Left colon (tissue), 2 donors: Measurements from ENCODE around the gene MRPL41. TPM values are rescaled to one million over a fixed set of nuclear protein-coding genes. Genes with fewer than 3 reads are reported as not detected.
A peak's percentile ranks its signal among the peaks of the same experiment; 100 is the strongest.
"Not testable (repeated sequence)": the region's sequence is repeated elsewhere in the genome, so short reads cannot be mapped to it uniquely, and the experiment has no call there.

Experiments used
- ATAC-seq: fragments of 200-7000 bp; cut with Tn5 transposase; one replicate; pipeline ENCODE4 v1.9.1; 2020; ENCODE audit warnings: mild to moderate bottlenecking, moderate library complexity
- DNase-seq, 2 donors: peaks; one replicate each; pipeline ENCODE4 v3.0.0-alpha.2; 2020
- intact Hi-C, 2 donors: fragments of 100-400 bp; cut with DNase I in 1 of 2; cut with micrococcal nuclease in 1 of 2; formaldehyde crosslinking; loops; one replicate each; pipeline versions ENCODE4 v1.11.2 to v1.14.0; 2022; cut with DNase I, micrococcal nuclease
- long read RNA-seq: library from polyadenylated mRNA; unstranded; transcript quantifications from one replicate; pipeline ENCODE4 v2.0.0, GENCODE V29; 2021
- total RNA-seq, 2 donors: library from RNA; stranded (reverse); fragmentation: NEBNext Ultra II Directional; extraction: Animal tissue kit (Norgen Biotek cat#: 25700); gene quantifications; one replicate each; pipeline ENCODE4 v1.2.1, GENCODE V29; 2021
- donor health status: DM: no; HTN: no; CAD: no.
- donor health status: DM: yes; HTN: yes; CAD: no.

MRPL41 gene
- 100 to 1,000 TPM; 109 to 136 TPM for total RNA-seq
- long read RNA-seq, transcript MRPL41-201 (2 exons, 1,262 nt), result major isoform, 157 of 162 reads
- long read RNA-seq, partial matches to known transcripts, result 5 of 162 reads
- long read RNA-seq, other reads (novel, unspliced or antisense), result 0 of 162 reads

DNA sequence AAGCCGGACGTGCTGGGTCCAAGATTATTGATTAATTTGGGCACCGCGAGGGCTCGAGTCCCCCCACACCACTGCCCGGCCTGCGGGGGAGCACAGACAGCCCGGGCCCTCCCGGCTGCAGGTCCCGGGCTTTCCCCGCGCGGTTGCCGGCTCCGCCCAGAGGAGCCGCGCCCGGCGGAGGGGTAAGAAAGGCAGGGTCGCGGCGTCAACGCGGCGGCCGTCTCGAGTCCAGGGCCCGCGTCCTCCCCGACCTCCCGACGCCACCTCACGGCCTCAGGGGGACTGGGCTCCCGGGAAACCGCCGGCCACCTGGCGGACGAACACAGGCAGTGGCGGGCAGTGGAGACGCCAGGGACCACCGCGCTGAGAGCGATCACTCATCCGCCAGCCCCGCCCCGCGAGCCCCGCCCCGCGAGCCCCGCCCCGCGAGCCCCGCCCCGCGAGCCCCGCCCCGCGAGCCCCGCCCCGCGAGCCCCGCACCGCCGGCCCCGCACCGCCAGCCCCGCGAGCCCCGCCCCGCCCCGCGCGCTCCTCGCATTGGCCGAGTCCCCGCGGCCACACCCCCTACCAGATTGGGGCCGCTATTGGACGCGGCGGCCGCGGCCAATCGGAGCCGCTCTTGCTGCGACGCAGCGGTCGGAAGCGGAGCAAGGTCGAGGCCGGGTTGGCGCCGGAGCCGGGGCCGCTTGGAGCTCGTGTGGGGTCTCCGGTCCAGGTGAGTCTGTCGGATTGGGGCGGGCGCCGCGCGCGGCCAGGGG, at the start of gene MRPL41:
TSS of gene MRPL41 (plus strand) at position 616 of the 758 bp plus-strand sequence. CDS start 203 bp downstream, outside the sequence.
- peak; percentile 88 to 95 for DNase-seq
- ATAC-seq, result peak; percentile 69
- intact Hi-C loops, result no loop called here

DNA sequence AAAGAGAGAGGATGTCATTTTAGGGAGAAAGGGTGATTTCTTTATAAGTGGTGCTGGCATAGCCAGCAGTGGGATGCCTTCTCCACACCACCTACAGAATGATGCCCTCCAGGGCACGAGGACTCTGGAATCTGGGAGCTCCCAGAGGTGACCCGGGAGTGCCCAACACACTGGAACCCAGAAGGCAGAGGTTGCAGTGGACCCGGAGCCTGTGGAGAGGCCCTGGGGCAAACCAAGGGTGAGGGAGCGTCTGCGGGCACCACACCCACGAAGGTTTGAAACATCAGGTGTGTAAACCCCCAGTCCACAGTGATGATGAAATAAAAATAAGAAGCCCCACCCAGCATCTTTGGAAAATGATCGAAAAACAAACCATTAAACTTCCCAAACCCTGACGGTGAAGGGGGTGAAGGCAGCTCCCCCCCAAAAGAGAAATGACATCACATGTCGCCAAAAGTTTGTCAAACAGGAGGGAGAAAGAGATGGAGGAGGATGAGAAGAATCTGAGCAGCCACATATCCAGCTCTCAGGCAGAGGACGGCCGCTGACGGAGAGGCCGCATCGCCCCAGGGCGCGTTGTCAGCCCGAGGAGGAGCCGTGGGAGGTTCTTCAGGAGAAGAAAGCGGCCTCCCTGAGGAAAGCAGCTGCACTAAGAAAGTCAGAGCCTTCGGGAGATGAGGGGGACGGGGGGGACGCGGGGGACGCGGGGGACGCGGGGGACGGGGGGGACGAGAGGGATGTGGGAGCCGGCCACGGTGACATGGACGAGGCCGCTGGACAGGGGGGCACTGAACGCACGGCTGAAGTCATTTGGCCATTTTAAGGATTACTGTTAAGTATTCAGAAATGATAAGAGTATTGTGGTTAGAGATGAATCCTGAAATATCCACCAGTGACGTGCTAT, 49.4 kb upstream of the MRPL41 start:
- intact Hi-C loops, result no loop called here
- DNase-seq (no peak), ATAC-seq (no peak)

- DNase-seq, result no peak
- intact Hi-C loops, result no loop called here
- ATAC-seq, result no peak
These were observed 47.3 kb upstream of the MRPL41 start for GRCh38 chr9:137504432-137504777.

GRCh38 chr9:137505421-137506140, 46.1 kb upstream of the MRPL41 start:
- intact Hi-C loops, result no loop called here
- no peak for ATAC-seq
- no peak for DNase-seq

DNA sequence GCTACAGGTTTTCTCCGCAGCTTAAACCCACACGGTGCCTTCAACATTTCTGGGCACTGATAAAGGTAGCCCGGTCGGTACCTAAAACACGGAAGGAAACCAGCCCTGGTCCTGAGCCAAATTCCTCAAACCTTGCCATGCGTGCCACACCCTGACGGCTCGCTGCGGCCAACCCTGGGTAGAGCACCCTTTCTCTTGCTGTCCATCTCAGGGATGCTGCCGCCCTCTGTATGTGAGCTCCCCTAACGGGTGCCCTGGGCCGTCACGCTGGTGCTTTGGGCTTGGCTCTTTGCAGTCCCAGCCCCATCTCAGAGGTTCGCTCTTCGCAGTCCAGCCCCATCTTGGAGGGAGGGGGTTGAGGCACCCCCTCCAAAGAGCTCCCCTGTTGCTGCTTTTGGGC, 45.4 kb upstream of the MRPL41 start:
- DNase-seq (no peak), ATAC-seq (no peak)
- intact Hi-C loops, result no loop called here

DNA sequence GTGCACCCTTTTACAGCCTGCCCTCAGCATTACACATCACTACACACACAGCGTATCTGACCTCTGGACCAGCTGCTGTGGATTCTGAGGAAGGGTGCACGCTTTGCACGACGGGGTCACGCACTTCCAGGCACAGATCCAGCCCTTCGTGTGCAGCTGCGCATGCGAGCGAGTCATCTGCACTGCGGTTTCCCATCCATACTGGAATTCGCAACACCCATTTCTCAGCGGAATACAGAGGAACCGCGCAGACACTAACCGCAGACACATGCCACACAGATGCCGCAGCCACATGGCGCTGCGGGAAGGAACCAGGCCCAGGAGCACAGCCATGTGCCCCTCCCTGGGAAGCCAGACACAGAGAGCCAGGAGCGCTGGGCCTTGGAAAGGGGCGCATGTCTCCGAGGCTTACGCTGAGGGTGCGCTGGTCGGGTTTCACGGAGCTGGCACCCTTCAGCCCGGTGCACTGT, 44.9 kb upstream of the MRPL41 start:
- ATAC-seq, result no peak
- no peak for DNase-seq
- intact Hi-C loops, result no loop called here

DNA sequence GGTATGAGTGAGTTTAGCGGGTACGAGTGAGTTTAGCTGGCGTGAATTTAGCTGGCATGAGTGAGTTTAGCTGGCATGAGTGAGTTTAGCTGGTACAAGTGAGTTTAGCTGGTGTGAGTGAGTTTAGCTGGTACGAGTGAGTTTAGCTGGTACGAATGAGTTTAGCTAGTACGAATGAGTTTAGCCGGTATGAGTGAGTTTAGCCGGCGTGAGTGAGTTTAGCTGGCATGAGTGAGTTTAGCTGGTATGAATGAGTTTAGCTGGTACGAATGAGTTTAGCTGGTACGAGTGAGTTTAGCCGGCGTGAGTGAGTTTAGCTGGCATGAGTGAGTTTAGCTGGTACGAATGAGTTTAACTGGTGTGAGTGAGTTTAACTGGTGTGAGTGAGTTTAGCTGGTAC, 42.5 kb upstream of the MRPL41 start:
- intact Hi-C loops, result no loop called here
- ATAC-seq (no peak), DNase-seq (no peak)

GRCh38 chr9:137511126-137511525, 40.6 kb upstream of the MRPL41 start:
- intact Hi-C loops, ATAC-seq, DNase-seq: not testable (repeated sequence)

DNA sequence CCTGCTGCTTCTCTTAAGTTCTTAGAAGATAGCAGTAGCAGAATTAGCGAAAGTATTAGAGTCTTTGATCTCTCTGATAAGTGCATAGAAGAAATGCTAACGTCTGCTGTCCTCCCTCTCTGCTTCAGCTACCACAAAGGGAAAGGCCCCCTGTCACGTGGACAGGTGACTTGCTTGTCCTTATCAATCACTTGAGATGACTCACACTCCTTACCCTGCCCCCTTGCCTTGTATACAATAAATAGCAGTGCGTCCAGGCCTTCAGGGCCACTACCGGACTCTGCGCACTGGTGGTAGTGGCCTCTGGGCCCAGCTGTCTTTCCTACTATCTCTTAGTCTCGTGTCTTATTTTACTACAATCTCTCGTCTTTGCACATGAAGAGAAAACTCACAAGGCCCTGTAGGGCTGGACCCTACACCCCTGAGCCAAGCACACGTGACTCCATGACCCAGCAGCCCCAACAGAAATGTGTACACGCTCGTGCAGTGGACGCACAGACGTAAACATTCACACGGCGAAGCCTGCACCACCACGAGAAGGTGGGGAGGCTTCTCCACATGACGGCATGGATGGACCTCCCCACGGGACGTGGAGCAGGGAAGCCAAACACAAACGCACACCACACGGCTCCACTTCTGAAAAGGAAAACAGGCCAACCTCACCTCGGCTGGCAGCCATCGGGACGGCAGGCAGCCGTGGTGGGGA, 39.8 kb upstream of the MRPL41 start:
- intact Hi-C loops, result no loop called here
- no peak for DNase-seq
- ATAC-seq, result no peak

- intact Hi-C loops, DNase-seq, ATAC-seq: not testable (repeated sequence)
These were observed 38.5 kb upstream of the MRPL41 start for GRCh38 chr9:137513136-137513535.

- DNase-seq (peak in 1 of 2 donors; percentile 36), ATAC-seq (peak; percentile 95)
- intact Hi-C loops, result not testable (repeated sequence)
These were observed 37.7 kb upstream of the MRPL41 start for GRCh38 chr9:137513801-137514570.

DNA sequence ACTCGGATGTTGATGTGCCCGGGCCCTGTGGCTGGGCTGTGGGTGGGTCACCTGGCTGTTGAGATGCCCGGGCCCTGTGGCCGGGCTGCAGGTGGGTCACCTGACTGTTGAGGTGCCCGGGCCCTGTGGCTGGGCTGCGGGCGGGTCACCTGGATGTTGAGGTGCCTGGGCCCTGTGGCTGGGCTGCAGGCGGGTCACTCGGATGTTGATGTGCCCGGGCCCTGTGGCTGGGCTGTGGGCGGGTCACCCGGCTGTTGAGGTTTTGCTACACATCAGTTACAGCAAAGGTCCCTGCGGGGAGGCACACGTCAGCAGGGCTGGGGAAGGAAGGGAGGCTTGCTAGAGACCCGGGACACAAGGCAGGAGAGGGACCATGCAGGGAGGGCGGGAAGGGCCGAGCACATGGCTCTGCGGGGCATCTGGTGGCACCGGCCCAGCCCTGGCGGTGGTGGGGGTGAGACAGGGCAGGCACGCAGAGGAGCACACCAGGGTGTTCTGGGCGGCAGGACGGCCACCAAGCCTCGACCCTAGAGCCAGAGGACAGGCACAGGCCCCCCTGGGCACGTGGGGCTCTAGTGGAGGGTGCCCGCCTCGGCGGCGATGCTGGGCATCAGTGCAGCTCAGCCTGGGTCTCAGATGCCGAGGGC, 36.9 kb upstream of the MRPL41 start:
- intact Hi-C loops, result no loop called here
- DNase-seq, result no peak
- ATAC-seq, result no peak

DNA sequence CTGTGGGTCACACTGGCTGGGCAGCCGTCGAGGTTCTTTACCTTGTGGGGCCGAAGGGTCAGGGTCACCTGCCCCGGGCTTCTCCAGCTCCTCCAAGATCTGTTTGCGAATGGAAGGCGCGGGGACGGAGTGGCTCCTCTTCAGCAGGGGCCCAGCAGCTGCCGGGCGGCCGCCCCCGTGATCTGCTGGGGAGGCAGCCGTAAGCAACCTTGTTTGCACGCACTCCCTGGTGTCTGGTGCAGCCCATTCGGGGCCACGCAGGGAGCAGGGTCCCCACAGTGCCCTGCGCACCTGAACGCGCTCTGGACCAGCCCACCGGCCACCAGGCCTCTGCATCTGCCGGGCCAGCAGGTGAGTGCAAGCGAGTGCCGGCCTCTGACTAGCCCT, 36.3 kb upstream of the MRPL41 start:
- DNase-seq (no peak), ATAC-seq (no peak)
- intact Hi-C loops, result no loop called here

DNA sequence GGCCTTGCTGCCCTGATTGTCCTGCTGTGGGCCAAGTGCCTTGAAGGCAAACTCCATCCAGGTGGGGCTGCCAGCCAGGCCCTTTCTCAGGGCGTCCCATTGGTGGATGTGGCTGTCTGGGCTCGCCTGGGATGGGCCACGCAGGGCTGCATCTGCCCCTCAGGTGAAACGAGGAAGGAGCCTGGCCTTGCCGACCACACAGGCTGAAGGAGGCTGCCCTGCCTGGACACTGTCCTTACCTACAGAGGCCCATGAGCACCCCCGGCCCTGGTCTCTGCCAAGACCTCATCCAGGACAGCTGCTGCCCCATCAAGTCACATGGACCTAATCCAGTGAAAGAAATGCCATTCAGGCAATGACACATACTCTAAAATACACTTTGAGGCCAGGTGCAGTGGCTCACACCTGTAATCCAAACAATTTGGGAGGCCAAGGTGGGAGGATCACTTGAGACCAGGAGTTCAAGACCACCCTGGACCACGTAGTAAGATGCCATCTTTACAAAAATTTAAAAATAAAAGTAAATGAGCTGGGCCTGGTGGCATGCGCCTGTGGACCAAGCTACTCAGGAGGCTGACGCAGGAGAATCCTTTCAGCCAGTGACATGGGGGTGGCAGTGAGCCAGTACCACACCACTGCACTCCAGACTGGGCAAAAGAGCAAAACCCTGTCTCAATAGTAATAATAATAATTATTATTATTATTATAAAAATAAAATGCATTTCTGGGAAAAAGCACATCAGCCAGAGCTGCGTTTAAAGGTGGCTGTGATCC, 35.3 kb upstream of the MRPL41 start:
- ATAC-seq (no peak), DNase-seq (no peak)
- intact Hi-C loops, result no loop called here

GRCh38 chr9:137518661-137519459, 32.8 kb upstream of the MRPL41 start:
- ATAC-seq, intact Hi-C loops, DNase-seq: not testable (repeated sequence)

GRCh38 chr9:137519553-137519952, 32.1 kb upstream of the MRPL41 start:
- intact Hi-C loops, result no loop called here
- no peak for DNase-seq
- no peak for ATAC-seq
